NCI-H2107 (cell line): ENCODE results near the gene UFSP2.

Experiments
- DNase-seq: peaks from one replicate; lab custom pipeline; 2025; lab: John Stamatoyannopoulos, UW

UFSP2 gene

DNA sequence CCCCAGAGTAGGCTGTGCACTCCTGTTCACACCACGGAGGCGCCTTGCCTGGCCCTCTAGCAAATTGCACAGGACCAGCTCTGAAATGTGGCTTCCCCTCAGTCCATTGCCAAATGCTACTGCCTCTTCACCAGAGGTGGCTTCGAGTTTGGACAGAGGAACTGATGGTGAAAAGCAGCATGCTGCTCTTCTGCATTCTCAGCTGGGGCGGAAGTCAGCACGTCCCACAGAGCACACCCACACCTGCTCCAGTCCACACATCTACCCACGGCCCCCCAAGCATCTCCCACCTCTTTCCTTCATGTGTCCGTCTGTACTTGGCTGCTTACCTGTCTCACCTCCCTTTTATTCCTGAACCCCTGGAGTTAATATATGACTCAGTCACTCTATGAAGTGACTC is 73.6 kb downstream of the UFSP2 start:
- DNase-seq = no peak

DNA sequence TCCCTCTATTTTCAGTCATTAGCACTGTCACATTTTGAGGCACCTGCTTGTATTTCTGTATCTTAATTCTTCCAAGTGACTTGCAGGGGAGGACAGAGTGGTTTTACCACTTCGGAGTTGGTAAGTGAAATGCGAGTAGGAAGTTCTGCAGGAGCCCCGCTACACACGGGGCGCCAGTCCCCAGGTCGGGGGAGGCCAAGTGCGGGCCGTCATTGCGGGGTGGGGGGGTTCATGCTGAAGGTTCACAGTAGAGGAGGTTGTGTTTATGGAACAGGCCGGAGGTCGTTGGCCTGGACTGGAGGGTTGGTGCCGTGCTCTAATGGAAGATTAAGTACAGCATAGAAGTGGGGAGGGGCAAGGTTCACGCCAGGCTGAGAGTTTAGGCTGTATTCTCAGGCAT is 74.1 kb downstream of the UFSP2 start:
- no peak for DNase-seq
